RWPE2 (cell line): Measurements from ENCODE around the gene FSCN2.

ENCODE experiments used
- ATAC-seq: fragments of 200-7000 bp; cut with Tn5 transposase; 3 replicates; pipeline ENCODE4 v1.9.1; 2021; ENCODE audit warnings: low read depth
- DNase-seq: peaks from one replicate; pipeline ENCODE4 v3.0.0-alpha.2; 2020; ENCODE audit warnings: low spot score
- H3K27ac ChIP-seq: fragments of 450-650 bp; 2 replicates; pipeline ENCODE4 v1.5.1; 2017; ENCODE audit warnings: mild to moderate bottlenecking; ENCODE audit not compliant: poor library complexity, severe bottlenecking
- H3K27me3 ChIP-seq: fragments of 250-450 bp; sonication (Bioruptor Pico); 2 replicates; pipeline ENCODE4 v1.5.1; 2021; ENCODE audit warnings: mild to moderate bottlenecking, moderate library complexity; ENCODE audit not compliant: insufficient read depth, poor library complexity, severe bottlenecking
- H3K36me3 ChIP-seq: fragments of 250-450 bp; sonication (Bioruptor Pico); 2 replicates; pipeline ENCODE4 v1.5.1; 2020; ENCODE audit warnings: low read depth, mild to moderate bottlenecking, moderate library complexity
- H3K4me1 ChIP-seq: fragments of 250-450 bp; sonication (Bioruptor Pico); 2 replicates; pipeline ENCODE4 v1.5.1; 2021; ENCODE audit warnings: mild to moderate bottlenecking, moderate library complexity; ENCODE audit not compliant: insufficient read depth, poor library complexity, severe bottlenecking
- H3K4me3 ChIP-seq: fragments of 250-450 bp; sonication (Bioruptor Pico); 2 replicates; pipeline ENCODE4 v1.5.1; 2021; ENCODE audit warnings: mild to moderate bottlenecking, moderate library complexity; ENCODE audit not compliant: severe bottlenecking
- H3K9me3 ChIP-seq: fragments of 250-450 bp; sonication (Bioruptor Pico); 2 replicates; pipeline ENCODE4 v1.5.1; 2021; ENCODE audit warnings: mild to moderate bottlenecking, moderate library complexity; ENCODE audit not compliant: severe bottlenecking
- CTCF ChIP-seq: fragments of 450-650 bp; IDR thresholded peaks from one replicate; pipeline ENCODE4 v1.5.1; 2017; ENCODE audit warnings: mild to moderate bottlenecking, moderate library complexity; ENCODE audit not compliant: poor library complexity, severe bottlenecking

Gene FSCN2

GRCh38 chr17:81541123-81541522 is 12.9 kb downstream of the FSCN2 start:
- H3K4me3 ChIP-seq, result no peak overlapping the region
- TF ChIP-seq CTCF, result no peak
- no peak overlapping the region for H3K27ac ChIP-seq
- no peaks in the 10 kb centered on the region for H3K4me1 ChIP-seq
- DNase-seq (no peak), ATAC-seq (no peak)
- H3K9me3 ChIP-seq, result no peaks in the 10 kb centered on the region
- H3K36me3 ChIP-seq, result peaks cover 18% of the 10 kb centered on the region
- H3K27me3 ChIP-seq, result peaks cover 9% of the 10 kb centered on the region

- no peak for ATAC-seq
- no peak for DNase-seq
- H3K27me3 ChIP-seq, result no peaks in the 10 kb centered on the region
- peaks cover 34% of the 10 kb centered on the region for H3K36me3 ChIP-seq
- no peak for TF ChIP-seq CTCF
- no peaks in the 10 kb centered on the region for H3K9me3 ChIP-seq
- no peak overlapping the region for H3K27ac ChIP-seq
- H3K4me3 ChIP-seq, result no peak overlapping the region
- no peaks in the 10 kb centered on the region for H3K4me1 ChIP-seq
Observed at GRCh38 chr17:81542431-81543338, 14.5 kb downstream of the FSCN2 start.

GRCh38 chr17:81543339-81543675 is 15.1 kb downstream of the FSCN2 start:
- ATAC-seq (no peak), DNase-seq (no peak)
- H3K27ac ChIP-seq, result no peak overlapping the region
- no peaks in the 10 kb centered on the region for H3K27me3 ChIP-seq
- no peaks in the 10 kb centered on the region for H3K9me3 ChIP-seq
- H3K4me3 ChIP-seq, result no peak overlapping the region
- H3K36me3 ChIP-seq, result peaks cover 40% of the 10 kb centered on the region
- no peak for TF ChIP-seq CTCF
- no peaks in the 10 kb centered on the region for H3K4me1 ChIP-seq

- DNase-seq (no peak), ATAC-seq (no peak)
- Histone ChIP-seq H3K27me3 (no peaks in the 10 kb centered on the region), H3K36me3 (peaks cover 44% of the 10 kb centered on the region), H3K9me3 (no peaks in the 10 kb centered on the region), H3K4me3 (no peak overlapping the region), H3K27ac (no peak overlapping the region), H3K4me1 (no peaks in the 10 kb centered on the region)
- no peak for TF ChIP-seq CTCF
Observed at GRCh38 chr17:81543756-81544155, 15.6 kb downstream of the FSCN2 start.
